NCI-H1694 (cell line): Measurements from ENCODE around the gene CIB4.

Experiments
- DNase-seq: peaks from one replicate; lab custom pipeline; 2025; lab: John Stamatoyannopoulos, UW

Gene CIB4

DNA sequence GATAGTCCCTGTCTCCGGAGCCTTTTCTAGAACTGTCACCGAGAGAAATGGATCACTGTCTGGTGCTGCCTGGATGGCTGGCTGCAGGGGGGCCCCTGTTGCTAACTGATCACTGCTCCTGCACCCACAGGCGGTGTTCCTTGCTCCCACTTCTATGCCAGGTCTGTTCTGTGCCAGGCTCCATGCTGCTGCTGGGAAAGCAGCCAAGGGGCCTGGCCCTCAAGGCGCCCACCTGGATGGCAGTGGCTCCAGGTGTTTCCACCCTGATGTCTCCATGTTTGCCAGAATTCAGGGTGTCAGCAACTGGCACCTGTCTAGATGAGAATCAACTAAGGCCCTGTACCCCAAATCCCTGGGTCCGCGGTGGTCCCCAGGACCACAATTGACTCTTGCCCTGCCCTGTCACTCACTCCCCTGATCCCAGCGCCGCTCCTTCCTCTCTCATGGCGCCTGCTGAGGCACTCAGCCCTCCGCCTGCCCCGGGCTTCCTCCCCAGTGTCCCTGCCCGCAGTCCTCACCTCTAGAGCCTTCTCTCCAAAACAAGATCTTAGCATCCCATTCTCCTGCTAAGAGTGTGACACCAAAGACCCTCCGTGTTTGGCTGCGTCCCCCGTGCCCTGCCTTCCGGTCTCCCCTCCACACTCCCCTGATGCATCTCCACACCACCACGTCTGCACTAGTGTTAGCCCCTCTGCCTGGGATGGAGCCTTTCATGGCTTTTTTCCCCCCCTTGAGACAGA is 90.7 kb downstream of the CIB4 start:
- DNase-seq: no peak

GRCh38 chr2:26542676-26543505 is 98.3 kb downstream of the CIB4 start:
- DNase-seq: no peak

- DNase-seq: no peak
Observed at GRCh38 chr2:26542194-26542455, 99.0 kb downstream of the CIB4 start.

GRCh38 chr2:26541401-26542193 is 99.6 kb downstream of the CIB4 start:
- DNase-seq: no peak

DNA sequence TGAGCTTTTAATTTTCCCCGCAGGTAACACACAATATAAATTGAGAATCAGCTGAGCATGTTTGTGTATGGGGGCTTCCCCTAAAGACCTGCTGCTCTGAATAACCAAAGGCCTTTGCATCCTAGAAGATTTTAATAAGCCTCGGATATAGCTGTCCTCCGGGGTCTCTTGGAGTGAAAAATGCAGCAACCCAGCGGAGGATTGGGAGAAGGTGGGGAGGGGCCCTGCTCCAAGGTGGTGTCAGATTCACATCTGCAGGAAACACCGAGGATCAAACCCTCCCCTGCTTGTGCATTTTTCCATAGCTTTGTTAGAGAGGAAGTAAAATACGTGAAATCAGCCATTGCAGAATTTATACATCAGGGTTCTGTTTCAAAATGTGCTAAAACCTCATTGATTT is 100.2 kb downstream of the CIB4 start:
- DNase-seq: no peak

GRCh38 chr2:26540306-26540705 is 100.9 kb downstream of the CIB4 start:
- no peak for DNase-seq

DNA sequence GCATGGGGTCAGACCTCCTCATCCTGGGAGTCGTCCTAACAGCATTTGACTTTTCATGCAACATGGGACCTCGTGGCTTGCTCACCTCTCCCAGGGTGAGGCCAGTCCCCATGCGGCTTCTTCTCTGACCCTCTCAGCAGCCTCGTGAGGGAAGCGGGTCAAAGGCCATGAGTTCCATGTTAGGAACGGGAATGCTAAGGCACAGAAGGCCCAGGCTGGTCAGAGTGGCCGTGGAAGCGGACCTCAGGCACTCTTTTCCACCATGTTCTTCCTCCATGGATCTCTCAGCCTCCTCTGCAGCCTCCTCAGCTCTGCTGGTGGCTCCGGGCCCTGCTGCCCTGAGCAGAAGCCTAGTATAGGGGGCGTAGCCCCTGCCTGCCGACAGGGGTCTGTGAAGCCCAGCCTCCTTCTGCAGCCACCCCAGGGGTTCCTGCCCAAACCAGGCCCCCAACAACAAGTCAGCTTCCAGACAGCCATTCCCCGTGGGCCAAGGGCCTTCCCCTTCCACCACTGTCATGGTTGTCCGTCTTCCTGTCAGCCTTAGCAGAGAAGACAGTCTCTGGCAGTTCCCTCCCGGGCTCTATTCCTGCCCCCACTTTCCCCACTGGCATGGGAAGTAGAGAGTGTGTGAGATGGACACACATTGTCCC is 103.2 kb downstream of the CIB4 start:
- no peak for DNase-seq

- DNase-seq: no peak
Observed at GRCh38 chr2:26537069-26537825, 103.9 kb downstream of the CIB4 start.

GRCh38 chr2:26536371-26537068 is 104.6 kb downstream of the CIB4 start:
- no peak for DNase-seq

GRCh38 chr2:26535663-26536275 is 105.4 kb downstream of the CIB4 start:
- DNase-seq: no peak

DNA sequence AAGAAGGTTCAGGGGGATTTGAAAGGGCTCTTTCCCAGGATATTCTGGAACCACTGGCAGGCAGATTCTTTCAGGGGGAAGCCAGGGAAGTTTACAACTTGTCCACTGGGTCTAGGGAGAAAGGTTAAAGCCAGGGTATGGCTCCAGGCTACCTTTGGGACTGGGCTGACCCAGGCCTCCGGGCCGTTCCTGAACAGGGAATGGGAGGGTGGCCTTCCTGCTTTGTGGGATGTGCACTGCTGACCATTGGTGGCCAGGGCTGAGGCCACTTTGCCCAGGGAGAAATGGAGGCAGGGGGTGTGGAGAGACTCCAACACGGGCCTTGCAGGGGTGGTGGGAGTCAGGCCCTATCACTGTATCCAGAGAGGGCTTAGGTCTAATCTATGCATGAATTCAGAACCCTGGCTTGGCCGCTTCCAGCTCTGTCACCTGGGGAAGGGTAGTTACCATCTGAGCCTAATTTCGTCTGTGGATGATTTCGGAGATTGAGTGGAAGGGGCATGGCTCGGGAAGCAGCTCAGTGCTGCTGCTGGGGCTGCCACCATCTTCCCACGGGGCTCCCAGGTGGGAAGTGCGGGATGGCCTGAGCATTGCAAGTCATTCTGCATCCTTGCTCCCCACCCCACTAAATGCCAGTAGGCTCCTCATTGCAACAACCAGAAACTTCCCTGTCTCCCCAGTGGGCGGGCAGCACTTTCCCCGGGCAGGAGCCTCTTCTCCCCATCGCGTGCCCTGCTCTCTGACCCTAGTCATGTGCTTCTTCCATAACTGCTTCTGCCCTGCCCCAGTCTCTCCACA is 106.1 kb downstream of the CIB4 start:
- no peak for DNase-seq

DNA sequence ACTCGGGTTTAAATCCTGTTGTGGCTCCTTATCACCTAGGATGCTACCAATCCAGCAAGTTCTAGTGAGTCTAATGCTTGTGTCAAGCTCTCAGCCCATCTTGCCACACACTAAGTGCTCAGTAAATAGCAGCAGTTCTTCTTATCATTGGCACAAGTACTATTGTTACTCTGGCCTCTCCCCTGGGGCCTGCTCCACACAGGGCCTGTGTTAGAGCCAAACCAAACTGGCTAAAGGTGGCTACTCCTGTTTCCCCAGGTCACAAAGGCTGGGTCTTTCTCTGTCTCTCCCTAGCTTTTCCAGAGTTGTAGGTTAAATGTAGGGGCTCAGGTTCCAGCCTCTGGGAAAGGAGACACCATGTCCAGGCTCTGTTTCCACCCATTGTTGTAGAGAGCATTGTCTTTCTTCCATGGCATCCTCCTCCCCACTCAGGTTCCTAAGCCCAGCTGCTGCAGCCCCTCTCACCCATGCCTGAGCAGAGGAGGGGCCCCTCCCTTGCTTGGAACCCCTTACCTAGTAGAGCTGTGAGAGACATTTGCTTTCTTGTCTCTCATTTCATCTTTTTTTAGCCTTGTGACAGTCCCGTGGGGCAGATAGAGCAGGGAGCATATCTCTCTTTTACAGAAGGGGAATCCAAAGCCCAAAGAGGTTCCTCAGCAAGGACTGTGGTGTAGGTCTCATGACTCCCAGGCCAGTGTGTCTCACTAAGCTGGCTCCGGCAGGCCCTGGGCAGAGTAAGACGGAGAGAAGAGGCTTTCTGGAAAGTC is 106.9 kb downstream of the CIB4 start:
- DNase-seq: no peak

DNA sequence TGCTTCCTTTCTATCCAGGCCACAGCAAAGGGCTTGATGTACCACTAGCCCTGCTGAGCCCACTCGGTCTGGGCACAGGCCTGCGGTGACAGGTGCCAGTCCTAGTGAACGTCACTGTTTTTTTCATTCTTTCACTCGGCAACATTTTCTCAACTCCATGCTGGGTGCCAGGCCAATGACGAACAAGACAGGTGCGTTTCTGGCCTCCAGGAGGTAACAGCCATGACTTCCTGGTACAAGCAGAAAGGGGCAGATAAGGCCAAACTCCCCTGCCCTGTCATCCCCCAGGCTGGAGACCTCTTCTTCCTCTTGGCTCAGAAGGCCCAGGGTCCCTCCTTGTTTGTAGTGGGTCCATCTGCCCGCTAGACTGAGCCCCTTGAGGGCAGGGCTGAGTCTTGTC is 107.5 kb downstream of the CIB4 start:
- DNase-seq: no peak

- no peak for DNase-seq
Observed at GRCh38 chr2:26532301-26533250, 108.6 kb downstream of the CIB4 start.
